Endothelial cell (in vitro differentiated cells): ENCODE measurements around the gene FERMT3. TPM values are rescaled to one million over a fixed set of nuclear protein-coding genes. Genes with fewer than 3 reads are reported as not detected.

ENCODE experiments used
- DNase-seq: peaks from one replicate; pipeline ENCODE4 v3.0.0; 2021; ENCODE audit warnings: low spot score
- H3K27ac Mint-ChIP-seq: one replicate; pipeline ENCODE4 v1.8.0; 2021; ENCODE audit warnings: mixed read lengths, inconsistent platforms; ENCODE audit not compliant: unreplicated experiment
- H3K27me3 Mint-ChIP-seq: one replicate; pipeline ENCODE4 v1.8.0; 2021; ENCODE audit warnings: mild to moderate bottlenecking, moderate library complexity, mixed read lengths, inconsistent platforms; ENCODE audit not compliant: unreplicated experiment
- H3K36me3 Mint-ChIP-seq: one replicate; pipeline ENCODE4 v1.8.0; 2021; ENCODE audit warnings: mild to moderate bottlenecking, low read depth, mixed read lengths, inconsistent platforms; ENCODE audit not compliant: unreplicated experiment
- H3K4me1 Mint-ChIP-seq: one replicate; pipeline ENCODE4 v1.8.0; 2021; ENCODE audit warnings: mild to moderate bottlenecking, mixed read lengths, inconsistent platforms; ENCODE audit not compliant: unreplicated experiment
- H3K4me3 Mint-ChIP-seq: one replicate; pipeline ENCODE4 v1.8.0; 2021; ENCODE audit warnings: mild to moderate bottlenecking, mixed read lengths, inconsistent platforms; ENCODE audit not compliant: unreplicated experiment
- H3K9me3 Mint-ChIP-seq: one replicate; pipeline ENCODE4 v1.8.0; 2021; ENCODE audit warnings: mixed read lengths, inconsistent platforms; ENCODE audit not compliant: unreplicated experiment
- CTCF ChIP-seq: fragments of 200-600 bp; sonication (generic); IDR thresholded peaks from one replicate; pipeline ENCODE4 v1.5.0; 2021; ENCODE audit warnings: antibody characterized with exemption; ENCODE audit not compliant: unreplicated experiment
- total RNA-seq: library from RNA; stranded (reverse); fragmentation: NEBNext Ultra II Directional; extraction: Animal tissue kit (Norgen Biotek cat#: 25700); gene quantifications from one replicate; pipeline ENCODE4 v1.2.1, GENCODE V29; 2021; ENCODE audit not compliant: unreplicated experiment

The FERMT3 gene
- total RNA-seq, 1 donor from 2014 or later = 6.2 TPM

- peaks cover 8% of the 10 kb centered on the region for H3K4me1 Mint-ChIP-seq
- H3K27ac Mint-ChIP-seq = peak within 1 kb of the TSS; percentile 90
- TF ChIP-seq CTCF = no peak
- H3K36me3 Mint-ChIP-seq = peaks cover 6% of the 10 kb centered on the region
- no peaks in the 10 kb centered on the region for H3K9me3 Mint-ChIP-seq
- peaks cover 19% of the 10 kb centered on the region for H3K27me3 Mint-ChIP-seq
- H3K4me3 Mint-ChIP-seq = peak within 1 kb of the TSS; percentile 90
- DNase-seq = peak; percentile 95
Observed at GRCh38 chr11:64240435-64241240, 34.1 kb downstream of the FERMT3 start, which contains the start of gene FKBP2. Gene FKBP2 (plus strand): TSS chr11:64241095. CDS start chr11:64242388, 1,293 bp downstream.

GRCh38 chr11:64241241-64241490, 34.6 kb downstream of the FERMT3 start:
- Mint-ChIP-seq H3K4me3 (peak overlapping the region; percentile 90), H3K36me3 (peaks cover 6% of the 10 kb centered on the region), H3K9me3 (no peaks in the 10 kb centered on the region), H3K4me1 (peaks cover 8% of the 10 kb centered on the region), H3K27me3 (peaks cover 18% of the 10 kb centered on the region), H3K27ac (no peak overlapping the region)
- TF ChIP-seq CTCF = no peak
- peak; percentile 100 for DNase-seq

- H3K4me1 Mint-ChIP-seq = peaks cover 8% of the 10 kb centered on the region
- DNase-seq = peak; percentile 37
- peak overlapping the region; percentile 90 for H3K4me3 Mint-ChIP-seq
- H3K36me3 Mint-ChIP-seq = peaks cover 6% of the 10 kb centered on the region
- no peak for TF ChIP-seq CTCF
- no peak overlapping the region for H3K27ac Mint-ChIP-seq
- H3K27me3 Mint-ChIP-seq = peaks cover 18% of the 10 kb centered on the region
- no peaks in the 10 kb centered on the region for H3K9me3 Mint-ChIP-seq
Observed at GRCh38 chr11:64241491-64242374, 35.2 kb downstream of the FERMT3 start.

GRCh38 chr11:64243236-64243854, 36.8 kb downstream of the FERMT3 start:
- Mint-ChIP-seq H3K4me3 (peak overlapping the region; percentile 62), H3K9me3 (no peaks in the 10 kb centered on the region), H3K36me3 (peaks cover 11% of the 10 kb centered on the region), H3K4me1 (peaks cover 15% of the 10 kb centered on the region), H3K27me3 (peaks cover 17% of the 10 kb centered on the region), H3K27ac (peak overlapping the region; percentile 42)
- no peak for TF ChIP-seq CTCF
- no peak for DNase-seq
